Right lobe of liver (tissue), 6 donors: ENCODE data around the gene OBP2A. TPM values are rescaled to one million over a fixed set of nuclear protein-coding genes. Genes with fewer than 3 reads are reported as not detected.

Experiments
- ATAC-seq, 4 donors: fragments of 200-7000 bp; cut with Tn5 transposase; one replicate each; pipeline ENCODE4 v1.9.1; 2020; ENCODE audit warnings: mild to moderate bottlenecking in 4 of 4, moderate library complexity in 4 of 4
- DNase-seq, 3 donors: peaks; one replicate each; pipeline ENCODE4 v3.0.0-alpha.2; 2020
- H3K27ac ChIP-seq, 3 donors: fragments of 200-600 bp; one replicate each; pipeline ENCODE4 v1.8.0; 2022
- H3K27me3 ChIP-seq, 2 donors: fragments of 200-600 bp; one replicate each; pipeline ENCODE4 v1.8.0; 2022
- H3K36me3 ChIP-seq, 4 donors: fragments of 200-600 bp; sonication (generic) in 1 of 4; one replicate each; pipeline versions ENCODE4 v1.5.1 to v1.8.0; 2017 to 2022; ENCODE audit warnings: control low read depth in 1 of 4
- H3K4me1 ChIP-seq, 4 donors: fragments of 200-600 bp; sonication (generic) in 1 of 4; one replicate each; pipeline versions ENCODE4 v1.5.1 to v1.8.0; 2017 to 2022; ENCODE audit warnings: control low read depth in 1 of 4
- H3K4me3 ChIP-seq, 3 donors: fragments of 200-600 bp; one replicate each; pipeline ENCODE4 v1.8.0; 2022
- H3K9me3 ChIP-seq, 4 donors: fragments of 200-600 bp; sonication (generic) in 1 of 4; one replicate each; pipeline versions ENCODE4 v1.5.1 to v1.8.0; 2017 to 2022; ENCODE audit warnings: control low read depth in 1 of 4
- POLR2A ChIP-seq: fragments of 450-650 bp; IDR thresholded peaks from one replicate; pipeline ENCODE4 v1.6.1; 2017; ENCODE audit warnings: antibody characterized with exemption, mild to moderate bottlenecking
- WGBS: methylation state at CpG from one replicate; pipeline ENCODE4 v1.1.6; 2018; ENCODE audit warnings: low coverage, low lambda C conversion rate; ENCODE audit not compliant: insufficient coverage; ENCODE audit errors: missing lambda C conversion rate; 5-methylcytosine and 5-hydroxymethylcytosine counted together
- intact Hi-C, 2 donors: fragments of 100-400 bp; cut with DNase I; formaldehyde crosslinking; loops; one replicate each; pipeline versions ENCODE4 v1.11.2 to v1.14.1; 2022
- total RNA-seq, 6 experiments: library from RNA; depleted of rRNA in 2 of 6; stranded (reverse); fragments of >200 nt in 2 of 6; fragmentation: NEBNext Ultra II Directional in 3 of 6; extraction: Animal tissue kit (Norgen Biotek cat#: 25700) in 3 of 6; gene quantifications; one replicate each; pipeline versions ENCODE4 v1.1.0 to v1.2.4, GENCODE V29; 2016 to 2023
- TF ChIP-seq, protein P1 (sequence below), 4 donors: fragments of 200-600 bp in 3 of 4; fragments of 450-650 bp in 1 of 4; IDR thresholded peaks; one replicate each; pipeline versions ENCODE4 v1.5.1 to v1.8.0; 2016 to 2022; ENCODE audit warnings: antibody characterized with exemption in 4 of 4, mild to moderate bottlenecking in 2 of 4
- donor health status: DM: no; HTN: yes; CAD: no.
- donor health status: DM: no; HTN: no; CAD: no.
- donor health status: DM: no; HTN: no; CAD: no.
- donor health status: DM: no; HTN: yes; CAD: no.
- donor health status: DM: no; HTN: yes; CAD: no.

The OBP2A gene
- total RNA-seq, 6 experiments from 2014 or later = not detected

DNA sequence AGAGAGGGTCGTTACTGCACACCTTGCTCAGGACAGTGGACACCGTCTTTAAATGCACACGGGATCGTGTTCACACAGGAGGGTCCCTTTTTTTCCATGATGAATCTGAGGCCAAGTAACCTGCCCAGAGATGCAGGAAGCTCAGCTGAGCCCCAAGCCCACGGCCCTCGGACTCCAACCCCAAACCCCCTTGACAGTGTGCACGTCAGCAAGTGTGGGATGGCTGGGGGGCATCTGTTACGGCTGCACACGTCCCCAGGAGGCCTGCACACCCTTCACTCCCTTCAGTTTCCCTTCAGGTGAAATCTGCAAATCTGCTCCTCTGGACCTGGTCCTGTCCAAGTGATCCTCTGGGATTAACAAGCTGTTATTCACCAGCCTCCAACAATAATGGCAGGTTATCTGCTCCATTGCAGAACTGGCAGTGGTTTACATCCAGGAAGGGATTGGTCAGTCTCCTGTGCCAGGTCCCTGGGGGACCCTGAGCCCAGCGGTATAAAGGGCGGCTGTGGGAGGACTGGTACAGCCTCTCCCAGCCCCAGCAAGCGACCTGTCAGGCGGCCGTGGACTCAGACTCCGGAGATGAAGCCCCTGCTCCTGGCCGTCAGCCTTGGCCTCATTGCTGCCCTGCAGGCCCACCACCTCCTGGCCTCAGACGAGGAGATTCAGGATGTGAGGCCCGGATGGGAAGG lies 24.9 kb upstream of the OBP2A start, which contains the start of gene LCN1:
Gene LCN1 (plus strand): TSS at position 525 of the 692 bp plus-strand sequence. CDS start 58 bp downstream, at position 583.
- Histone ChIP-seq H3K9me3 (no peaks in the 10 kb centered on the region), H3K4me3 (no peak within 1 kb of the TSS), H3K36me3 (no peaks in the 10 kb centered on the region), H3K4me1 (no peaks in the 10 kb centered on the region), H3K27ac (no peak within 1 kb of the TSS), H3K27me3 (no peaks in the 10 kb centered on the region)
- no peak for ATAC-seq
- 66% methylated on average over 8 of the region's 18 CpGs for WGBS
- no peak for DNase-seq
- intact Hi-C loops = no loop called here
- no peak for TF ChIP-seq POLR2A
- TF ChIP-seq, protein P1, sequence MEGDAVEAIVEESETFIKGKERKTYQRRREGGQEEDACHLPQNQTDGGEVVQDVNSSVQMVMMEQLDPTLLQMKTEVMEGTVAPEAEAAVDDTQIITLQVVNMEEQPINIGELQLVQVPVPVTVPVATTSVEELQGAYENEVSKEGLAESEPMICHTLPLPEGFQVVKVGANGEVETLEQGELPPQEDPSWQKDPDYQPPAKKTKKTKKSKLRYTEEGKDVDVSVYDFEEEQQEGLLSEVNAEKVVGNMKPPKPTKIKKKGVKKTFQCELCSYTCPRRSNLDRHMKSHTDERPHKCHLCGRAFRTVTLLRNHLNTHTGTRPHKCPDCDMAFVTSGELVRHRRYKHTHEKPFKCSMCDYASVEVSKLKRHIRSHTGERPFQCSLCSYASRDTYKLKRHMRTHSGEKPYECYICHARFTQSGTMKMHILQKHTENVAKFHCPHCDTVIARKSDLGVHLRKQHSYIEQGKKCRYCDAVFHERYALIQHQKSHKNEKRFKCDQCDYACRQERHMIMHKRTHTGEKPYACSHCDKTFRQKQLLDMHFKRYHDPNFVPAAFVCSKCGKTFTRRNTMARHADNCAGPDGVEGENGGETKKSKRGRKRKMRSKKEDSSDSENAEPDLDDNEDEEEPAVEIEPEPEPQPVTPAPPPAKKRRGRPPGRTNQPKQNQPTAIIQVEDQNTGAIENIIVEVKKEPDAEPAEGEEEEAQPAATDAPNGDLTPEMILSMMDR (IDR thresholded peaks at IDR 0.05) = no peak

- intact Hi-C loops = no loop called here
- H3K27me3 ChIP-seq = no peaks in the 10 kb centered on the region
- H3K36me3 ChIP-seq = no peaks in the 10 kb centered on the region
- H3K4me1 ChIP-seq = no peaks in the 10 kb centered on the region
- H3K9me3 ChIP-seq = no peaks in the 10 kb centered on the region
- ATAC-seq (no peak), DNase-seq (no peak)
- TF ChIP-seq POLR2A = no peak
- TF ChIP-seq, protein P1 (IDR thresholded peaks at IDR 0.05) = no peak
- H3K27ac ChIP-seq = no peak overlapping the region
- no CpG with 5 or more reads among the region's 11 CpGs for WGBS
- no peak overlapping the region for H3K4me3 ChIP-seq
Measured at GRCh38 chr9:135521608-135522095, 24.3 kb upstream of the OBP2A start.

GRCh38 chr9:135522137-135522877 lies 23.6 kb upstream of the OBP2A start:
- no peaks in the 10 kb centered on the region for H3K36me3 ChIP-seq
- no peaks in the 10 kb centered on the region for H3K4me1 ChIP-seq
- no peaks in the 10 kb centered on the region for H3K27me3 ChIP-seq
- H3K9me3 ChIP-seq = no peaks in the 10 kb centered on the region
- H3K4me3 ChIP-seq = no peak overlapping the region
- TF ChIP-seq, protein P1 (IDR thresholded peaks at IDR 0.05) = no peak
- TF ChIP-seq POLR2A = no peak
- no peak overlapping the region for H3K27ac ChIP-seq
- no peak for ATAC-seq
- intact Hi-C loops = no loop called here
- DNase-seq = no peak
- 56% methylated on average over 2 of the region's 16 CpGs for WGBS

DNA sequence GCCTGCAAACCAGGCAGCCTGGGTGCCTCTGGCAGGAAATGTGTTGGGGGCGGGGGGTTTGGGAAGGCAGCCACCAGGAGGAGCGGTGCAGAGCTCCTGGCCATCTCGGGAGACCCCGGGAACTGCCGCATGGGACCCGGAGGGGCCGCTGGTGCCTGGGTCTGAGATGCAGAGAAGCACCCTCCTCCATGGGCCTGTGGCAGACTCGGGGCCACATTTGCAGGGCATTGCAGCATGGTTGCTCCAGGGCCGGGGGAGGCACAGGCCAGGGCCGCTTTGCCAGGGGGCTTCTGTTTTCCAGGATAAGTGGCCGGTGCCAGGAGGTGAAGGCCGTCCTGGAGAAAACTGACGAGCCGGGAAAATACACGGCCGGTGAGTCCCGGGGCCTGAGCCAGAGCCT lies 23.0 kb upstream of the OBP2A start:
- Histone ChIP-seq H3K4me1 (no peaks in the 10 kb centered on the region), H3K27me3 (no peaks in the 10 kb centered on the region), H3K36me3 (no peaks in the 10 kb centered on the region), H3K27ac (no peak overlapping the region), H3K9me3 (no peaks in the 10 kb centered on the region), H3K4me3 (no peak overlapping the region)
- WGBS = no CpG with 5 or more reads among the region's 17 CpGs
- DNase-seq = no peak
- intact Hi-C loops = no loop called here
- TF ChIP-seq POLR2A = no peak
- TF ChIP-seq, protein P1 (IDR thresholded peaks at IDR 0.05) = no peak
- ATAC-seq = no peak
